Measurements from ENCODE around the gene NAALADL2.

The NAALADL2 gene

GRCh38 chr3:175743733-175744400, 884.7 kb downstream of the NAALADL2 start:
- CTCF ChIA-PET, result no interaction called here
- no peak for DNase-seq (ENCODE audit: extremely low spot score)
- no peak for TF ChIP-seq CTCF (IDR thresholded peaks at IDR 0.05; ENCODE audit: control extremely low read depth, extremely low read depth, low read depth, missing control alignments)
- POLR2A ChIA-PET, result no interaction called here

GRCh38 chr3:175746308-175746707, 887.2 kb downstream of the NAALADL2 start:
- POLR2A ChIA-PET, result no interaction called here
- CTCF ChIA-PET, result no interaction called here
- DNase-seq (ENCODE audit: extremely low spot score), result no peak
- no peak for TF ChIP-seq CTCF (IDR thresholded peaks at IDR 0.05; ENCODE audit: control extremely low read depth, extremely low read depth, low read depth, missing control alignments)

- no peak for TF ChIP-seq CTCF (IDR thresholded peaks at IDR 0.05; ENCODE audit: control extremely low read depth, extremely low read depth, low read depth, missing control alignments)
- no peak for DNase-seq (ENCODE audit: extremely low spot score)
- CTCF ChIA-PET, result no interaction called here
- POLR2A ChIA-PET, result no interaction called here
Observed at GRCh38 chr3:175748087-175748730, 889.1 kb downstream of the NAALADL2 start.

- ChIA-PET POLR2A (no interaction called here), CTCF (no interaction called here)
- no peak for DNase-seq (ENCODE audit: extremely low spot score)
- TF ChIP-seq CTCF (IDR thresholded peaks at IDR 0.05; ENCODE audit: control extremely low read depth, extremely low read depth, low read depth, missing control alignments), result no peak
Observed at GRCh38 chr3:175749981-175750380, 890.8 kb downstream of the NAALADL2 start.

GRCh38 chr3:175751089-175751488, 892.0 kb downstream of the NAALADL2 start:
- no peak for TF ChIP-seq CTCF (IDR thresholded peaks at IDR 0.05; ENCODE audit: control extremely low read depth, extremely low read depth, low read depth, missing control alignments)
- DNase-seq (ENCODE audit: extremely low spot score), result no peak
- ChIA-PET CTCF (no interaction called here), POLR2A (no interaction called here)

GRCh38 chr3:175763948-175764347, 904.8 kb downstream of the NAALADL2 start:
- no peak for TF ChIP-seq CTCF (IDR thresholded peaks at IDR 0.05; ENCODE audit: control extremely low read depth, extremely low read depth, low read depth, missing control alignments)
- CTCF ChIA-PET, result no interaction called here
- DNase-seq (ENCODE audit: extremely low spot score), result no peak
- POLR2A ChIA-PET, result no interaction called here

All from GM10248 (cell line).